Mesenchymal stem cell (in vitro differentiated cells and primary cell): Measurements from ENCODE around the gene TNNT2.

Experiments used
- DNase-seq: peaks from one replicate; pipeline ENCODE4 v3.0.0-alpha.2; 2013
- H2AFZ ChIP-seq: one replicate; pipeline ENCODE4 v1.6.1; 2013; ENCODE audit warnings: low read depth, mild to moderate bottlenecking, control low read depth, inconsistent platforms, low read length, moderate library complexity
- H2AK5ac ChIP-seq: 2 replicates; pipeline ENCODE4 v1.6.1; 2013; ENCODE audit warnings: low read length, moderate library complexity, mild to moderate bottlenecking, inconsistent platforms; ENCODE audit not compliant: severe bottlenecking
- H2BK120ac ChIP-seq: one replicate; pipeline ENCODE4 v1.6.1; 2013; ENCODE audit warnings: low read depth, mild to moderate bottlenecking, inconsistent platforms, low read length, moderate library complexity
- H2BK12ac ChIP-seq, 2 experiments: one replicate each; pipeline ENCODE4 v1.6.1; 2013; ENCODE audit warnings: inconsistent platforms in 2 of 2, low read length in 2 of 2, mild to moderate bottlenecking in 2 of 2, moderate library complexity in 2 of 2, control low read depth in 1 of 2
- H2BK15ac ChIP-seq: one replicate; pipeline ENCODE4 v1.6.1; 2013; ENCODE audit warnings: mild to moderate bottlenecking, low read depth, inconsistent platforms; ENCODE audit not compliant: poor library complexity, severe bottlenecking
- H2BK5ac ChIP-seq: 2 replicates; pipeline ENCODE4 v1.6.1; 2013; ENCODE audit warnings: low read depth, mild to moderate bottlenecking, low read length, control low read depth, inconsistent platforms; ENCODE audit not compliant: poor library complexity, severe bottlenecking
- H3K14ac ChIP-seq, 2 experiments: one replicate each; pipeline ENCODE4 v1.6.1; 2013; ENCODE audit warnings: inconsistent platforms in 2 of 2, low read length in 2 of 2, control low read depth in 1 of 2, mild to moderate bottlenecking in 1 of 2, moderate library complexity in 1 of 2
- H3K18ac ChIP-seq, 2 experiments: one replicate each; pipeline ENCODE4 v1.6.1; 2013; ENCODE audit warnings: inconsistent platforms in 2 of 2, low read length in 2 of 2, control low read depth in 1 of 2, low read depth in 1 of 2, mild to moderate bottlenecking in 1 of 2
- H3K23ac ChIP-seq, 2 experiments: one replicate each; pipeline ENCODE4 v1.6.1; 2013; ENCODE audit warnings: inconsistent platforms in 2 of 2, low read length in 2 of 2, mild to moderate bottlenecking in 2 of 2, moderate library complexity in 2 of 2, control low read depth in 1 of 2
- H3K27ac ChIP-seq: 2 replicates; pipeline ENCODE4 v1.5.1; 2013; ENCODE audit warnings: mild to moderate bottlenecking, moderate library complexity, low read length, control low read depth, inconsistent platforms; ENCODE audit not compliant: poor library complexity, severe bottlenecking
- H3K27me3 ChIP-seq, 2 experiments: 2 replicates each; pipeline versions ENCODE4 v1.6.1 to v1.7.0; 2013; ENCODE audit warnings: low read length in 2 of 2, mild to moderate bottlenecking in 2 of 2, moderate library complexity in 2 of 2, control low read depth in 1 of 2, inconsistent platforms in 1 of 2; ENCODE audit not compliant: control insufficient read depth in 1 of 2, insufficient read depth in 1 of 2
- H3K36me3 ChIP-seq, 2 experiments: 2 replicates each; pipeline versions ENCODE4 v1.6.1 to v1.7.0; 2013; ENCODE audit warnings: low read length in 2 of 2, control low read depth in 1 of 2, inconsistent platforms in 1 of 2, low read depth in 1 of 2, mild to moderate bottlenecking in 1 of 2; ENCODE audit not compliant: insufficient read depth in 2 of 2, control insufficient read depth in 1 of 2
- H3K4ac ChIP-seq, 2 experiments: one replicate each; pipeline ENCODE4 v1.6.1; 2013; ENCODE audit warnings: inconsistent platforms in 2 of 2, low read length in 2 of 2, mild to moderate bottlenecking in 2 of 2, moderate library complexity in 2 of 2, control low read depth in 1 of 2, low read depth in 1 of 2
- H3K4me1 ChIP-seq: 2 replicates; pipeline ENCODE4 v1.6.1; 2013; ENCODE audit warnings: low read depth, low read length, control low read depth; ENCODE audit not compliant: control insufficient read depth, insufficient read depth
- H3K4me2 ChIP-seq: 2 replicates; pipeline ENCODE4 v1.6.1; 2013; ENCODE audit warnings: low read length, mild to moderate bottlenecking, inconsistent platforms; ENCODE audit not compliant: poor library complexity, severe bottlenecking
- H3K4me3 ChIP-seq, 2 experiments: 2 replicates each; pipeline versions ENCODE4 v1.5.1 to v1.7.0; 2013; ENCODE audit warnings: low read length in 2 of 2, mild to moderate bottlenecking in 2 of 2, control low read depth in 1 of 2, low read depth in 1 of 2; ENCODE audit not compliant: insufficient read depth in 1 of 2
- H3K79me1 ChIP-seq: replicated peaks from 2 replicates; pipeline ENCODE4 v1.6.1; 2013; ENCODE audit warnings: mild to moderate bottlenecking, control low read depth, low read length, inconsistent platforms; ENCODE audit not compliant: poor library complexity, severe bottlenecking
- H3K9ac ChIP-seq: 2 replicates; pipeline ENCODE4 v1.7.0; 2013; ENCODE audit warnings: mild to moderate bottlenecking, low read length, moderate library complexity
- H3K9me3 ChIP-seq: 2 replicates; pipeline ENCODE4 v1.7.0; 2013; ENCODE audit warnings: mild to moderate bottlenecking, low read length; ENCODE audit not compliant: control insufficient read depth
- H4K8ac ChIP-seq: one replicate; pipeline ENCODE4 v1.6.1; 2013; ENCODE audit warnings: inconsistent platforms, mild to moderate bottlenecking, low read length, moderate library complexity
- H4K91ac ChIP-seq: one replicate; pipeline ENCODE4 v1.6.1; 2013; ENCODE audit warnings: mild to moderate bottlenecking, low read length, inconsistent platforms
- WGBS: methylation state at CpG from one replicate; pipeline ENCODE4 v1.1.7; 2013; ENCODE audit warnings: mixed read lengths; 5-methylcytosine and 5-hydroxymethylcytosine counted together

Gene TNNT2

GRCh38 chr1:201391225-201391624 is 13.7 kb upstream of the TNNT2 start:
- no peak overlapping the region for H3K27ac ChIP-seq
- peak overlapping the region; percentile 1 for H2AK5ac ChIP-seq
- H4K8ac ChIP-seq, result no peak overlapping the region
- no peak overlapping the region for H4K91ac ChIP-seq
- WGBS, result 69% methylated on average over 1 of the region's 1 CpG
- no peak overlapping the region for H3K14ac ChIP-seq
- H3K9me3 ChIP-seq, result no peaks in the 10 kb centered on the region
- no peak overlapping the region for H3K4ac ChIP-seq
- DNase-seq, result no peak
- no peak overlapping the region for H2BK12ac ChIP-seq
- H3K4me3 ChIP-seq, result no peak overlapping the region
- H3K18ac ChIP-seq, result no peak overlapping the region
- peaks cover 0 to 26% of the 10 kb centered on the region in 2 experiments for H3K36me3 ChIP-seq
- no peak overlapping the region for H2AFZ ChIP-seq
- peaks cover 28% of the 10 kb centered on the region for H3K79me1 ChIP-seq
- peaks cover 0 to 59% of the 10 kb centered on the region in 2 experiments for H3K27me3 ChIP-seq
- no peak overlapping the region for H3K23ac ChIP-seq
- H3K4me2 ChIP-seq, result no peak overlapping the region
- peaks cover 30% of the 10 kb centered on the region for H3K4me1 ChIP-seq
- H2BK5ac ChIP-seq, result no peak overlapping the region
- H3K9ac ChIP-seq, result no peak overlapping the region
- H2BK15ac ChIP-seq, result no peak overlapping the region
- no peak overlapping the region for H2BK120ac ChIP-seq

- Histone ChIP-seq H3K9me3 (no peaks in the 10 kb centered on the region), H3K23ac (no peak overlapping the region), H3K27me3 (peaks cover 0 to 41% of the 10 kb centered on the region in 2 experiments), H2AK5ac (peak overlapping the region; percentile 2), H2BK12ac (no peak overlapping the region), H4K8ac (no peak overlapping the region), H3K36me3 (peaks cover 0 to 36% of the 10 kb centered on the region in 2 experiments), H3K27ac (no peak overlapping the region), H2BK15ac (no peak overlapping the region), H3K4me3 (no peak overlapping the region), H2AFZ (no peak overlapping the region), H3K79me1 (peaks cover 21% of the 10 kb centered on the region), H2BK5ac (no peak overlapping the region), H3K4me2 (no peak overlapping the region), H3K4ac (no peak overlapping the region), H3K18ac (no peak overlapping the region), H3K14ac (peak overlapping the region in 1 of 2 experiments; percentile 18), H3K4me1 (peaks cover 34% of the 10 kb centered on the region), H3K9ac (no peak overlapping the region), H2BK120ac (no peak overlapping the region), H4K91ac (no peak overlapping the region)
- no peak for DNase-seq
- 84% methylated on average over 12 of the region's 12 CpGs for WGBS
These were observed 11.6 kb upstream of the TNNT2 start for GRCh38 chr1:201389051-201389450.

GRCh38 chr1:201386208-201386607 is 8.7 kb upstream of the TNNT2 start:
- H3K4me2 ChIP-seq, result no peak overlapping the region
- H2BK120ac ChIP-seq, result no peak overlapping the region
- H3K36me3 ChIP-seq, result peaks cover 0 to 50% of the 10 kb centered on the region in 2 experiments
- peak overlapping the region; percentile 95 for H2AK5ac ChIP-seq
- H2BK5ac ChIP-seq, result no peak overlapping the region
- H3K9me3 ChIP-seq, result no peaks in the 10 kb centered on the region
- no peak overlapping the region for H3K4ac ChIP-seq
- no peak overlapping the region for H3K9ac ChIP-seq
- no peak overlapping the region for H3K14ac ChIP-seq
- H3K27me3 ChIP-seq, result peaks cover 0 to 26% of the 10 kb centered on the region in 2 experiments
- H2AFZ ChIP-seq, result no peak overlapping the region
- no peak overlapping the region for H2BK15ac ChIP-seq
- no peak overlapping the region for H3K27ac ChIP-seq
- H3K4me3 ChIP-seq, result no peak overlapping the region
- WGBS, result 90% methylated on average over 8 of the region's 8 CpGs
- peaks cover 34% of the 10 kb centered on the region for H3K4me1 ChIP-seq
- H3K23ac ChIP-seq, result no peak overlapping the region
- peaks cover 12% of the 10 kb centered on the region for H3K79me1 ChIP-seq
- H2BK12ac ChIP-seq, result no peak overlapping the region
- no peak overlapping the region for H3K18ac ChIP-seq
- H4K8ac ChIP-seq, result no peak overlapping the region
- no peak overlapping the region for H4K91ac ChIP-seq
- DNase-seq, result no peak

GRCh38 chr1:201385299-201385891 is 7.9 kb upstream of the TNNT2 start:
- Histone ChIP-seq H2BK5ac (no peak overlapping the region), H2BK120ac (no peak overlapping the region), H3K23ac (no peak overlapping the region), H3K9me3 (no peaks in the 10 kb centered on the region), H2BK15ac (no peak overlapping the region), H3K18ac (no peak overlapping the region), H3K36me3 (peaks cover 0 to 51% of the 10 kb centered on the region in 2 experiments), H2AFZ (no peak overlapping the region), H3K14ac (no peak overlapping the region), H2AK5ac (peak overlapping the region; percentile 98), H3K4me3 (no peak overlapping the region), H2BK12ac (no peak overlapping the region), H3K4me2 (no peak overlapping the region), H3K27ac (no peak overlapping the region), H3K9ac (no peak overlapping the region), H3K79me1 (peaks cover 5% of the 10 kb centered on the region), H3K4me1 (peaks cover 33% of the 10 kb centered on the region), H4K91ac (no peak overlapping the region), H3K4ac (no peak overlapping the region), H3K27me3 (peaks cover 0 to 24% of the 10 kb centered on the region in 2 experiments), H4K8ac (no peak overlapping the region)
- WGBS, result 79% methylated on average over 8 of the region's 8 CpGs
- peak; percentile 33 for DNase-seq
